ENCODE measurements around the gene CYP8B1.

DNA sequence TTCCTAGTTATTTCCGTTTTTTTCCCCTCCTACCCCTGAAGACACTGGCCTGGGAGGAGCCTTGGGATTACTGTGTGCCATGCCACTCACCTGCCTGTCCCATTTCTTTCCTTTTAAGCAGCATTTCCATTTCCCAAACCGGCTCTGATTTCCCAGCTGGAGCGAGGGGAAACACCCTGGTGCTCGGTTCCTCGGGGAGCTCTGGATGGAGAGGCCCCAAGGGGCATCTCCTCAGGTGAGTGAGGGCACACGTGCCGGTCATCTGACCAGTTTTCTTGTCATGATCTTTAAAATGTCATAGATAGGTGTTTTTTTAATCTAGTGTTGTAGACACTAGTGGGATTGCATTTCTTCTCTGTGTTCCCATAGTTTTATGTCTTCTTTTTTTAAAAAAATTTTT lies 33.0 kb upstream of the CYP8B1 start:
- TF ChIP-seq, protein P1, sequence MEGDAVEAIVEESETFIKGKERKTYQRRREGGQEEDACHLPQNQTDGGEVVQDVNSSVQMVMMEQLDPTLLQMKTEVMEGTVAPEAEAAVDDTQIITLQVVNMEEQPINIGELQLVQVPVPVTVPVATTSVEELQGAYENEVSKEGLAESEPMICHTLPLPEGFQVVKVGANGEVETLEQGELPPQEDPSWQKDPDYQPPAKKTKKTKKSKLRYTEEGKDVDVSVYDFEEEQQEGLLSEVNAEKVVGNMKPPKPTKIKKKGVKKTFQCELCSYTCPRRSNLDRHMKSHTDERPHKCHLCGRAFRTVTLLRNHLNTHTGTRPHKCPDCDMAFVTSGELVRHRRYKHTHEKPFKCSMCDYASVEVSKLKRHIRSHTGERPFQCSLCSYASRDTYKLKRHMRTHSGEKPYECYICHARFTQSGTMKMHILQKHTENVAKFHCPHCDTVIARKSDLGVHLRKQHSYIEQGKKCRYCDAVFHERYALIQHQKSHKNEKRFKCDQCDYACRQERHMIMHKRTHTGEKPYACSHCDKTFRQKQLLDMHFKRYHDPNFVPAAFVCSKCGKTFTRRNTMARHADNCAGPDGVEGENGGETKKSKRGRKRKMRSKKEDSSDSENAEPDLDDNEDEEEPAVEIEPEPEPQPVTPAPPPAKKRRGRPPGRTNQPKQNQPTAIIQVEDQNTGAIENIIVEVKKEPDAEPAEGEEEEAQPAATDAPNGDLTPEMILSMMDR (IDR thresholded peaks at IDR 0.05), result no peak
- TF ChIP-seq POLR2A (IDR thresholded peaks at IDR 0.05), result no peak

All from tibial nerve (tissue), 3 donors.